ENCODE data around the gene PDE4D.
"Not testable (repeated sequence)": the region's sequence is repeated elsewhere in the genome, so short reads cannot be mapped to it uniquely, and the experiment has no call there.

Gene PDE4D

GRCh38 chr5:59798862-59799667 is 94.5 kb downstream of the PDE4D start:
- Histone ChIP-seq H3K4me1 (ENCODE audit: control insufficient read depth in 1 of 2, insufficient read depth in 2 of 2, low read length in 2 of 2) (peaks cover 5 to 14% of the 10 kb centered on the region in 2 donors), H3K4me3 (ENCODE audit: low read depth in 1 of 2, low read length in 2 of 2) (peak overlapping the region; percentile 9 to 12), H3K27me3 (ENCODE audit: low read depth, low read length) (no peaks in the 10 kb centered on the region), H3K36me3 (ENCODE audit: control insufficient read depth in 1 of 2, insufficient read depth in 2 of 2, low read length in 2 of 2) (no peaks in the 10 kb centered on the region), H3K27ac (ENCODE audit: low read length) (peak overlapping the region; percentile 14), H3K9me3 (ENCODE audit: control insufficient read depth in 1 of 2, low read length in 2 of 2) (no peaks in the 10 kb centered on the region)

GRCh38 chr5:59795141-59795540 is 98.4 kb downstream of the PDE4D start:
- Histone ChIP-seq H3K27me3 (ENCODE audit: low read depth, low read length) (no peaks in the 10 kb centered on the region), H3K9me3 (ENCODE audit: control insufficient read depth in 1 of 2, low read length in 2 of 2) (no peaks in the 10 kb centered on the region), H3K36me3 (ENCODE audit: control insufficient read depth in 1 of 2, insufficient read depth in 2 of 2, low read length in 2 of 2) (no peaks in the 10 kb centered on the region), H3K4me1 (ENCODE audit: control insufficient read depth in 1 of 2, insufficient read depth in 2 of 2, low read length in 2 of 2) (peaks cover 5 to 14% of the 10 kb centered on the region in 2 donors), H3K27ac (ENCODE audit: low read length) (no peak overlapping the region), H3K4me3 (ENCODE audit: low read depth in 1 of 2, low read length in 2 of 2) (no peak overlapping the region)

- Histone ChIP-seq H3K36me3 (ENCODE audit: control insufficient read depth in 1 of 2, insufficient read depth in 2 of 2, low read length in 2 of 2) (no peaks in the 10 kb centered on the region), H3K27ac (ENCODE audit: low read length) (no peak overlapping the region), H3K9me3 (ENCODE audit: control insufficient read depth in 1 of 2, low read length in 2 of 2) (no peaks in the 10 kb centered on the region), H3K27me3 (ENCODE audit: low read depth, low read length) (no peaks in the 10 kb centered on the region), H3K4me3 (ENCODE audit: low read depth in 1 of 2, low read length in 2 of 2) (no peak overlapping the region), H3K4me1 (ENCODE audit: control insufficient read depth in 1 of 2, insufficient read depth in 2 of 2, low read length in 2 of 2) (no peaks in the 10 kb centered on the region)
Observed at GRCh38 chr5:59792983-59793585, 100.4 kb downstream of the PDE4D start.

GRCh38 chr5:59791617-59792016 is 101.9 kb downstream of the PDE4D start:
- Histone ChIP-seq H3K27me3 (ENCODE audit: low read depth, low read length) (no peaks in the 10 kb centered on the region), H3K27ac (ENCODE audit: low read length) (no peak overlapping the region), H3K36me3 (ENCODE audit: control insufficient read depth in 1 of 2, insufficient read depth in 2 of 2, low read length in 2 of 2) (no peaks in the 10 kb centered on the region), H3K9me3 (ENCODE audit: control insufficient read depth in 1 of 2, low read length in 2 of 2) (no peaks in the 10 kb centered on the region), H3K4me3 (ENCODE audit: low read depth in 1 of 2, low read length in 2 of 2) (no peak overlapping the region), H3K4me1 (ENCODE audit: control insufficient read depth in 1 of 2, insufficient read depth in 2 of 2, low read length in 2 of 2) (no peaks in the 10 kb centered on the region)

GRCh38 chr5:59790776-59791475 is 102.6 kb downstream of the PDE4D start:
- peak overlapping the region; percentile 3 for H3K27ac ChIP-seq (ENCODE audit: low read length)
- no peaks in the 10 kb centered on the region for H3K27me3 ChIP-seq (ENCODE audit: low read depth, low read length)
- H3K36me3 ChIP-seq (ENCODE audit: control insufficient read depth in 1 of 2, insufficient read depth in 2 of 2, low read length in 2 of 2): no peaks in the 10 kb centered on the region
- H3K9me3 ChIP-seq (ENCODE audit: control insufficient read depth in 1 of 2, low read length in 2 of 2): no peaks in the 10 kb centered on the region
- no peaks in the 10 kb centered on the region for H3K4me1 ChIP-seq (ENCODE audit: control insufficient read depth in 1 of 2, insufficient read depth in 2 of 2, low read length in 2 of 2)
- no peak overlapping the region for H3K4me3 ChIP-seq (ENCODE audit: low read depth in 1 of 2, low read length in 2 of 2)

GRCh38 chr5:59790376-59790775 is 103.2 kb downstream of the PDE4D start:
- Histone ChIP-seq H3K9me3 (ENCODE audit: control insufficient read depth in 1 of 2, low read length in 2 of 2) (no peaks in the 10 kb centered on the region), H3K27ac (ENCODE audit: low read length) (peak overlapping the region; percentile 3), H3K4me3 (ENCODE audit: low read depth in 1 of 2, low read length in 2 of 2) (no peak overlapping the region), H3K27me3 (ENCODE audit: low read depth, low read length) (no peaks in the 10 kb centered on the region), H3K36me3 (ENCODE audit: control insufficient read depth in 1 of 2, insufficient read depth in 2 of 2, low read length in 2 of 2) (no peaks in the 10 kb centered on the region), H3K4me1 (ENCODE audit: control insufficient read depth in 1 of 2, insufficient read depth in 2 of 2, low read length in 2 of 2) (no peaks in the 10 kb centered on the region)

- H3K4me1 ChIP-seq (ENCODE audit: control insufficient read depth in 1 of 2, insufficient read depth in 2 of 2, low read length in 2 of 2): no peaks in the 10 kb centered on the region
- no peak overlapping the region for H3K27ac ChIP-seq (ENCODE audit: low read length)
- H3K27me3 ChIP-seq (ENCODE audit: low read depth, low read length): no peaks in the 10 kb centered on the region
- H3K4me3 ChIP-seq (ENCODE audit: low read depth in 1 of 2, low read length in 2 of 2): no peak overlapping the region
- H3K36me3 ChIP-seq (ENCODE audit: control insufficient read depth in 1 of 2, insufficient read depth in 2 of 2, low read length in 2 of 2): no peaks in the 10 kb centered on the region
- no peaks in the 10 kb centered on the region for H3K9me3 ChIP-seq (ENCODE audit: control insufficient read depth in 1 of 2, low read length in 2 of 2)
Observed at GRCh38 chr5:59789894-59790293, 103.6 kb downstream of the PDE4D start.

GRCh38 chr5:59789197-59789596 is 104.3 kb downstream of the PDE4D start:
- Histone ChIP-seq H3K4me1 (ENCODE audit: control insufficient read depth in 1 of 2, insufficient read depth in 2 of 2, low read length in 2 of 2) (no peaks in the 10 kb centered on the region), H3K27ac (ENCODE audit: low read length) (no peak overlapping the region)

GRCh38 chr5:59786334-59786805 is 107.2 kb downstream of the PDE4D start:
- H3K9me3 ChIP-seq (ENCODE audit: control insufficient read depth in 1 of 2, low read length in 2 of 2): no peaks in the 10 kb centered on the region
- H3K4me3 ChIP-seq (ENCODE audit: low read depth in 1 of 2, low read length in 2 of 2): no peak overlapping the region
- no peaks in the 10 kb centered on the region for H3K36me3 ChIP-seq (ENCODE audit: control insufficient read depth in 1 of 2, insufficient read depth in 2 of 2, low read length in 2 of 2)
- H3K27ac ChIP-seq (ENCODE audit: low read length): no peak overlapping the region
- H3K4me1 ChIP-seq (ENCODE audit: control insufficient read depth in 1 of 2, insufficient read depth in 2 of 2, low read length in 2 of 2): no peaks in the 10 kb centered on the region
- H3K27me3 ChIP-seq (ENCODE audit: low read depth, low read length): no peaks in the 10 kb centered on the region

More at GRCh38 chr5:59789197-59789596, 104.3 kb downstream of the PDE4D start:
- H3K27me3 ChIP-seq (ENCODE audit: low read depth, low read length): no peaks in the 10 kb centered on the region
- no peaks in the 10 kb centered on the region for H3K36me3 ChIP-seq (ENCODE audit: control insufficient read depth in 1 of 2, insufficient read depth in 2 of 2, low read length in 2 of 2)
- H3K9me3 ChIP-seq (ENCODE audit: control insufficient read depth in 1 of 2, low read length in 2 of 2): no peaks in the 10 kb centered on the region
- no peak overlapping the region for H3K4me3 ChIP-seq (ENCODE audit: low read depth in 1 of 2, low read length in 2 of 2)

GRCh38 chr5:59785676-59786333 is 107.7 kb downstream of the PDE4D start:
- H3K9me3 ChIP-seq (ENCODE audit: control insufficient read depth in 1 of 2, low read length in 2 of 2): no peaks in the 10 kb centered on the region

GRCh38 chr5:59784708-59785107 is 108.8 kb downstream of the PDE4D start:
- H3K4me1 ChIP-seq (ENCODE audit: control insufficient read depth in 1 of 2, insufficient read depth in 2 of 2, low read length in 2 of 2); H3K36me3 ChIP-seq (ENCODE audit: control insufficient read depth in 1 of 2, insufficient read depth in 2 of 2, low read length in 2 of 2); H3K27me3 ChIP-seq (ENCODE audit: low read depth, low read length); H3K4me3 ChIP-seq (ENCODE audit: low read depth in 1 of 2, low read length in 2 of 2); H3K9me3 ChIP-seq (ENCODE audit: control insufficient read depth in 1 of 2, low read length in 2 of 2); H3K27ac ChIP-seq (ENCODE audit: low read length): not testable (repeated sequence)

More at GRCh38 chr5:59785676-59786333, 107.7 kb downstream of the PDE4D start:
- Histone ChIP-seq H3K4me1 (ENCODE audit: control insufficient read depth in 1 of 2, insufficient read depth in 2 of 2, low read length in 2 of 2) (no peaks in the 10 kb centered on the region), H3K27me3 (ENCODE audit: low read depth, low read length) (no peaks in the 10 kb centered on the region), H3K27ac (ENCODE audit: low read length) (no peak overlapping the region), H3K4me3 (ENCODE audit: low read depth in 1 of 2, low read length in 2 of 2) (no peak overlapping the region), H3K36me3 (ENCODE audit: control insufficient read depth in 1 of 2, insufficient read depth in 2 of 2, low read length in 2 of 2) (no peaks in the 10 kb centered on the region)
